Fibroblast of skin of left quadriceps (primary cell): ENCODE measurements around the gene PRKACA.

ENCODE experiments used
- DNase-seq, 2 experiments: peaks; one replicate each; pipeline ENCODE4 v3.0.0-alpha.2; 2013; ENCODE audit warnings: low read depth in 2 of 2

PRKACA gene

GRCh38 chr19:14116918-14117578, 514 bp downstream of the PRKACA start:
- DNase-seq: no peak

- DNase-seq: no peak
Observed at GRCh38 chr19:14116525-14116917, 1.0 kb downstream of the PRKACA start.

DNA sequence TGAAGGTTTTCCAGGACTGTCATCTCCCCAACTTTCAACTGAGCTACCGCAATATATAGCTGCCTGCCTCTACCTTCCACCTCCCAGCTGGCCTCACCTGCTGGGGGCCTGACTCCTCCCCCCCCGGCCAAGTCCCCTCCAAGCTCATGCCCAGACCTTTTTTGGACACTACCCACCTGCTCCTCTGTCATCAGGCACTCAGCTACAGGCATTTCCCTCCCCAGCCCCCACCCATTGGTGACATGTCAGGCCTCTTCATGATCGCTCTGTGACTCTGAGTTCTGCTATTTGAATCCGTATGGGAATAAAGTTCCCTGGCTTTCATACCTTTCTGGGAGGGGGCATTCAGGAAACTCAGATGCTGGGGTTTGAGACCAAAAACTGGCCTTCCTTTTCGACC, 1.8 kb downstream of the PRKACA start:
- no peak for DNase-seq

DNA sequence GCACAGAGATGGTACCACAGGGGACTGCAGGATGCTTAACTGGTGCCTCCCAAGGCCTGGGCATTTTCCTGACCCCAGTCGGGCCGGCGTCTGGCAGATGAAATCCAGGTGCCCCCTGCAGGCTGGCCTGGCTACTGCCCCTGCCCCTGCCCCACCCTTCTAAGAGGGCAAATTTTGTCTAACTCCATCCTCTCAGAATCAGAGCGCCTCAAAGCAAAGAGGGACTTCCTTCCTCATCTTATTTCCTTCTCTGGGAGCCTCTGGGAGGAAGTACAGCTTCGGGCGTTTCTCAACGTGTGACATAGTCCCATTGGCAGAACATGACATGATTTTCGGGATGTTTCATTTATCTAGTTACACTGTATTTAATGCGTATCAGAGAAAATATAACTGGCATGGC, 2.7 kb downstream of the PRKACA start:
- DNase-seq: no peak

DNA sequence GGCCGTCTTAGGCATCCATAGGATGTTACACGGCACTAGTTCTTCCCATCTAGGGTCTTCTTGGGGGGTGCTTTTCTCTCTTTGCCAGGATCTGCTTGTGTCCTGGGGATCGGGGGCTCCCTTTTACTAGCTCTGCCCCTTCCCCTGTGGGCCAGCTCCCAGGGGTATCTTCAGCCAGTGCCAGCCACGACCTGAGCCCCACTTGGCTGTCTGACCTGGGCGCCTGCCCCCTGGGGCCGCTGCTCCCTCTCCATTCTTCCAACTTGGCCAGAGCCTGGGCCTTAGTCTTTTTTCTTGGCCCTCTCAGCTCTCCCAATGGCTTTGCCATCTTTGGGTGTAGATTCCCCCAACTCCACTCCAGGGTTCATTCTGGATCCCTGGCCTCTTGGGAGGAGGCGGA, 3.1 kb downstream of the PRKACA start:
- no peak for DNase-seq

GRCh38 chr19:14113762-14114414, 3.7 kb downstream of the PRKACA start:
- no peak for DNase-seq

DNA sequence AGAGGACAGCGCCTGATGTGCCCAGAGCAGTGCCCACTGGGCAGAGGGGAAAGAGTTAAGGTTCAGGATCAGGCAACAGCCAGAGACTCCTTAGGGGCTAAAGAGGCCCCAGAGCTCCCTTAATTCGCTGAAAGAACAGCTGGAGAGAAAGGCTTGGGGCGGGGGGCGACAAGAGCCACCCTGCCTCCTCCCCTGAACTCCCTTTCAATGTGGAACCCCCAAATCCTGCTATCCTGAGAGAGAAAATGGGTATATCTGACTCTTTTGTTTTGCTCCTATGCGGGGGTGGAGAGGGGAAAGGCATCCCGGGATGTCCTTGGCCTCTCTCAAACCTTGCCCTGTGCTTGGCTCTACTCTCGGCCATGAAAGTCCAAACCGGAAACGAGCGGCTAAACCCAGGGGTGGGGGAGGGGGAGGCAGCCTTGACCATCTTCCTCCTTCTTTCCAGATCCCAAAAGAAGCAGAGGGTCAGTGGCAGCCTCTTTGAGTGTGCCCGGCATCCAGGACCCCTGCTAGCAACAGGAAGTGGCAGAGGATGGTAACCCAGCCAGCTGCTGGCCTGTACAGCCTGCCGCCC, 4.7 kb downstream of the PRKACA start:
- no peak for DNase-seq

DNA sequence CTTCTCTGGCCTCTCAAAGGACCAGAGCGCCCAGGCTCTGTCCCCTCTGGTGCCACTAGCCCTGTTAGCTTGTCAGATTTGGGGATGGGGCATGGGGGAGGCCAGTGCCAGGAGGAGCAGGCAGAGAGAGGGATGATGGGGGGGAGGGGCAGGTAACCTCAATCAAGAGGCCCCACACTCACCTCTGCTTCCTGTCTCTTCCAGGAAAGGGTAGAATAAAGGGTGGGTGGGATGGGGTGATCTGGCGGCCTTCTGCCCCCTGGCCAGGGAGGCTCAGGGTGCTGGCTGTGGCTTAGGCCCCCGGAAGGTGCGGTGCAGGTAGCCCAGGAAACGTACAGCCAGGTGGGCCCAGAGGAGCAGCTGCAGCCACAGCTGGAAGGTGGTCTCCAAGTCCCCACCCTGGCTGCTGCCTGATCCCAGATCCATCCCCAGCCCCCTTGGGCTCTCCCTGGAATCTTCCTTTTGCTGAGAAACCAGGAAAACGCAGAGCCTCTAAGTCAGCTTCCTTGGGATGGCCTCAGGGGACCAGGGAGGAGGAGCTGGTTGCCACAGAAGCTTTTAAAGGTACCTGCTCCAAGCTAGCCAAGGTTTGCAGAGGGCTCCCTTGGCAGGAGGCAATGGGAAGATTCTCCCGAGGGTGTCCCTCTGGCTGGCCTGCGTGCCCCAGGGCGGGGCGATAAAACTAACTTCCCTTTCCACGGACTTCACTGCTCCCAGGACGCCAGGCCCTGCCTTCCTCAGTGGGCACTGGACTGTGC, 5.3 kb downstream of the PRKACA start:
- no peak for DNase-seq

- DNase-seq: no peak
Observed at GRCh38 chr19:14111486-14111885, 6.1 kb downstream of the PRKACA start.

DNA sequence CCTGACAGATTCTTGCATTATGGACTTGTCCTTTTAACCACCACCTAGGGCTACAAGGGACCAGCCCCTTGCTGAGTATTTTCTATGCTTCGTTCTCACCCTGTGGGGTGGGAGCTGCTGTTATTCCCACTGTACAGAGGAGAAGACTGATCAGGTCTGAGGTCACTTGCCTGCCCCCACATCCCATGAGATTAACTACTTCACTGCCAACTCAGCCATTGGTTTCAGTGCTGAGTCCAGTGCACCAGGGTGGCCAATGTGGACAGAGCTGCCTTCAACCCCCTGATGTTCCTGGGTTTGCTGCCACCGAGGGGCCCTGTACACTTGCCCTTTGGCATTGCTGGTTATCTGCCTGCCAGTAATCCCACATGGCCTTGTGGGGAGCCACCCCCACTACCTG, 6.9 kb downstream of the PRKACA start:
- no peak for DNase-seq

GRCh38 chr19:14107581-14108461, 9.7 kb downstream of the PRKACA start:
- DNase-seq: no peak

- no peak for DNase-seq
Observed at GRCh38 chr19:14106840-14107239, 10.7 kb downstream of the PRKACA start.

DNA sequence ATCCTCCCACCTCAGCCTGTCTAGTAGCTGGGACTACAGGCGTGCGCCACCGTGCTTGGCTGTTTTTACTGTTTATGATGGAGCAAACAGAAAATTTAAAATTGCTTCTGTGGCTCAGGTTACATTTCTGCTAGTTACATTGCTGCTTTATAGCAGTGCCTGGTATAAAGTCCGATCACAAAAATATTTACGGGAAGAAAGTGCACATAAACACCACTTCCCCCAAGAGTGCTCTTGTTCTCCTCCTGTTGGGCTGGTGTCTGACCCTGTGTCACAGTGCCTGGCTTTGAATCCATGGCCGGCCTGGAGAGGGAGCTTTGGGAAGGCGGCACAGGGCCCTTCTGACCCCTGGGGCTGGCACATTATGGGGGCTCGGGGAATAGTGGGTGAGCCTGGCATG, 11.9 kb downstream of the PRKACA start:
- no peak for DNase-seq

- no peak for DNase-seq
Observed at GRCh38 chr19:14103310-14103709, 14.3 kb downstream of the PRKACA start.

DNA sequence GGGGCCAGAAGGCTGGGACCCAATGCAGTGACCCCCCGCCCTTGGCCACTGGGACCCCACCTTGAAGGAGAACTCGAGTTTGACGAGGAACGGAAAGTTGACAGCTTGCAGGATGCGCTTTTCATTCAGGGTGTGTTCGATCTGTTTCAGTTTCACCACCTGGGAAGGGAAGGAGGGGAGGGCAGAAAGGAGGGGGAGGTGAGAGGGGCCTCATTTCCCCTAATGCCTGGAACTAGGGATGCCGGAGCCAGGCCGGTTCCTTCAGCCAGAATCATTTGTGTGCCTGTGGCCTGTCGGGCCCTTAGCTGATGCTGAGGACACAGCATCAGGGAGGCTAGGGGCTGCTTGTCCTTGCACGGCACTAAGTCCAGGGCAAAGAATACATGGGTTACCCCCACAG, 14.8 kb downstream of the PRKACA start:
- DNase-seq: no peak

GRCh38 chr19:14102102-14102696, 15.4 kb downstream of the PRKACA start:
- DNase-seq: no peak

DNA sequence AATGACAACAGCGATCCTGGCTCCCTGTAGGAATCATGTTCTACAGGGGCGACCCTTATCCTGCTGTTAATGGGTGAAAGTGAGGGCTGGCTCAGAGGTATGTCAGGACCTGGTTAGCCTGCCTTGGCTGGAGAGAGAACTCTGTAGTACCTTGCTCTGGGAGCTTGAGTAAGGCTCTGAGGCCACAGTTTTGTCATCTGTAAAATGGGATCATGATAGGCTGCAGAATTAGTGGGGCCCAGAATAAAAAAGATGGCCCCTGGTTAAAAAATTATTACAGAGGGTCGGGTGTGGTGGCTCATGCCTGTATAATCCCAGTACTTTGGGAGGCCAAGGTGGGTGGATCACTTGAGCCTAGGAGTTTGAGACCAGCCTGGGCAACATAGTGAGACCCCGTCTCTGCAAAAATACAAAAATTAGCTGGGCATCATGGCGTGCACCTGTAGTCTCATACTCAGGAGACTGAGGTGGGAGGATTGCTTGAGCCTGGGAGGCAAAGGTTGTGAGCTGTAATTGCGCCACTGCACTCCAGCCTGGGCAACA, 16.5 kb downstream of the PRKACA start:
- no peak for DNase-seq

DNA sequence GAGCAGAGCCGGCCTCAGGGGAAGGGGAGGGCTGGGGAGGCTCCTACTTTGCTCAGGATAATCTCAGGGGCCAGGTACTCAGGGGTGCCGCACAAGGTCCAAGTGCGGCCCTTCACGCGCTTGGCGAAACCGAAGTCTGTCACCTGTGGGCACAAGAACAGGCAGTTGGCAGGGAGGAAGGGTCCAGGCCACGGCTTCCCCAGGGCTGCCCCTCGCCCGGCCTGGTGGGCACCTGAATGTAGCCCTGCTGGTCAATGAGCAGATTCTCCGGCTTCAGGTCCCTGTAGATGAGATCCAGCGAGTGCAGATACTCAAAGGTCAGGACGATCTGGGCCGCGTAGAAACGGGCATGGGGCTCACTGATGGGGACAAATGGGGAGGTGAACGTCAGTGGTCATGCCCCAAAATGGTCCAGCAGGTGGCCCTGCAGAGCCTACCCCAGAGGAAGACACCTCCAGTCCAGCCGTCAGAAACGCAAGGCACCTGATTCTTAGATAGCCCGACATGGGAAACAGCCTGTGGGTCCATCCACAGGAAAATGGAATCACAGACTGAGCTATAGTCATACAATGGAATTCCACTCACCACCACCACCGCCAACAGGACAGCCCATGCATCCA, 19.9 kb downstream of the PRKACA start:
- DNase-seq: no peak

DNA sequence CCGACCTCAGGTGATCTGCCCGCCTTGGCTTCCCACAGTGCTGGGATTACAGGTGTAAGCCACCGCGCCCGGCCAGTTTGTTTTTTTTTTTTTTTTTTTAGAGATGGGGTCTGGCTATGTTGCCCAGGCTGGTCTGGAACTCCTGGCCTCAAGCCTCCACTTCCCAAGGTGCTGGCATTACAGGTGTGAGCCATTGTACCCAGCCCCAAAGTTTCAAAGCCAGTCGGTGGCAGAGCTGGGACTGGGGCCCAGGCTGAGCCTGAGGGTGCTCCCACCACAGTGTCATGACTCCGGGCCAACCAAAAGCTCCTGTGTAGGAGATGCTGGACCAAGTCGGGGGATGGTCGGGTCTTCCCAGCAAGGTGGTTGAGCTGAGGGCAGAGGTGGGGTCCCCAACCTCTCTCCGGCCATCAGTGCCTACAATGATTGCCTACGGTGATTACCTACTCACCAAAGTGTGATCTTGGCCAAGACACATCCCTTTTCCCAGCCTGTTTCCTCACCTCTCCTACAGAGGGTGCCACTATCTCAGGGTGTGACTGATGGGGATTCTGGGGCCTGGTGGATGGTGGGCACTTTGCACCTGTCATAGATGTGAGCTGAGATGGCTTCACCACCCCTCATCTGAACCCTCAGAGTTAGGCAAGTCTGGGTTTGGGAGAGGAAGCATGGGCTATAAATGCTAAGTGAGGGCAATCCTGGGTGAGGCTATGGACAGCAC, 21.1 kb downstream of the PRKACA start:
- DNase-seq: no peak

- no peak for DNase-seq
Observed at GRCh38 chr19:14094854-14095253, 22.7 kb downstream of the PRKACA start.
